Measurements from ENCODE around the gene PSTPIP2. TPM values are rescaled to one million over a fixed set of nuclear protein-coding genes. Genes with fewer than 3 reads are reported as not detected.

The PSTPIP2 gene
- total and polyA plus RNA-seq, 2 of the 13 experiments (the other 11 are each of a cell fraction or from before 2014, with no cell fraction given) = 0.25 to 0.27 TPM

- peak; percentile 71 for TF ChIP-seq ISL2 (CRISPR knock-in tag; IDR thresholded peaks at IDR 0.05)
- no peak for TF ChIP-seq RBM22 (optimal IDR thresholded peaks at IDR 0.05; ENCODE audit: low read length)
- no peak for TF ChIP-seq RAD21 (CRISPR knock-in tag; IDR thresholded peaks at IDR 0.05)
- TF ChIP-seq ZFP1 (CRISPR knock-in tag; IDR thresholded peaks at IDR 0.05) = no peak
- TF ChIP-seq ZNF83 (CRISPR knock-in tag; IDR thresholded peaks at IDR 0.05; ENCODE audit: borderline replicate concordance) = no peak
- TF ChIP-seq PITX1 (CRISPR knock-in tag; IDR thresholded peaks at IDR 0.05) = no peak
- peak; percentile 72 for TF ChIP-seq ZNF407 (CRISPR knock-in tag; IDR thresholded peaks at IDR 0.05; ENCODE audit: not compliant biosample characterization)
- TF ChIP-seq GTF2F1 (IDR thresholded peaks at IDR 0.05; ENCODE audit: low read length) = no peak
- peak; percentile 8; the same call in 1 of the 2 replicates for TF ChIP-seq MNT (IDR thresholded peaks at IDR 0.05)
- TF ChIP-seq ZBTB34 (CRISPR knock-in tag; IDR thresholded peaks at IDR 0.05) = no peak
- TF ChIP-seq ASH2L (IDR thresholded peaks at IDR 0.05; ENCODE audit: insufficient read length, low read depth, low read length) = peak; percentile 72
- no peak for TF ChIP-seq ZNF281 (CRISPR knock-in tag; IDR thresholded peaks at IDR 0.05; ENCODE audit: borderline replicate concordance)
- TF ChIP-seq ZNF33B (CRISPR knock-in tag; IDR thresholded peaks at IDR 0.05) = no peak
- TF ChIP-seq TFDP1 (CRISPR knock-in tag; IDR thresholded peaks at IDR 0.05; ENCODE audit: borderline replicate concordance) = peak; percentile 70; the same call in 1 of the 2 replicates
These were observed 104.9 kb downstream of the PSTPIP2 start, which contains the start of gene EPG5 (continued) for GRCh38 chr18:45967007-45967706.

Data from HepG2 (cell line).